Vagina (tissue), 2 donors: Measurements from ENCODE around the gene GPD1L.

ENCODE experiments used
- CTCF ChIP-seq, 3 experiments: fragments of 450-650 bp in 2 of 3; fragments of 200-600 bp in 1 of 3; sonication (generic) in 1 of 3; IDR thresholded peaks; one replicate each; pipeline ENCODE4 v1.5.1; 2017 to 2019; ENCODE audit warnings: antibody characterized with exemption in 3 of 3, mild to moderate bottlenecking in 2 of 3, moderate library complexity in 2 of 3
- POLR2A ChIP-seq, 2 donors: fragments of 450-650 bp; IDR thresholded peaks; one replicate each; pipeline ENCODE4 v1.6.1; 2017; ENCODE audit warnings: antibody characterized with exemption in 2 of 2, mild to moderate bottlenecking in 2 of 2, moderate library complexity in 2 of 2
- POLR2AphosphoS5 ChIP-seq, 2 donors: sonication (generic); formaldehyde crosslinking; IDR thresholded peaks; one replicate each; pipeline ENCODE4 v1.9.0; 2017; ENCODE audit warnings: antibody characterized with exemption in 2 of 2, mild to moderate bottlenecking in 2 of 2, low read depth in 1 of 2; ENCODE audit not compliant: insufficient read depth in 1 of 2

GRCh38 chr3:32118215-32118614, 11.8 kb downstream of the GPD1L start:
- TF ChIP-seq CTCF (IDR thresholded peaks at IDR 0.05) (no peak), POLR2AphosphoS5 (IDR thresholded peaks at IDR 0.05; ENCODE audit: insufficient read depth in 1 of 2, low read depth in 1 of 2) (no peak), POLR2A (IDR thresholded peaks at IDR 0.05) (no peak)
